GM12878 (cell line): Measurements from ENCODE around the gene LRRC63. TPM values are rescaled to one million over a fixed set of nuclear protein-coding genes. Genes with fewer than 3 reads are reported as not detected.

ENCODE experiments used
- ATF2 ChIP-seq: IDR thresholded peaks from 2 replicates; pipeline ENCODE4 v1.6.1; 2012; ENCODE audit warnings: low read length, inconsistent platforms
- BRCA1 ChIP-seq: IDR thresholded peaks from 2 replicates; pipeline ENCODE4 v1.6.1; 2011; ENCODE audit warnings: low read depth, low read length, improper control_type of control experiment
- CTCF ChIP-seq, 3 experiments: IDR thresholded peaks in 2 of 3; conservative IDR thresholded peaks in 1 of 3; 2 replicates each; pipeline ENCODE4 v1.5.1; 2011; ENCODE audit warnings: low read depth in 3 of 3, low read length in 3 of 3, mild to moderate bottlenecking in 3 of 3, control low read depth in 2 of 3, moderate library complexity in 2 of 3, inconsistent platforms in 1 of 3, mixed read lengths in 1 of 3; ENCODE audit not compliant: control insufficient read depth in 2 of 3, insufficient read depth in 1 of 3; ENCODE audit errors: extremely low read depth in 1 of 3
- EED ChIP-seq: sonication (generic); IDR thresholded peaks from 2 replicates; pipeline ENCODE4 v1.6.1; 2016; ENCODE audit warnings: antibody characterized with exemption, low read depth
- EP300 ChIP-seq, 2 experiments: fragments of 150-350 bp in 1 of 2; IDR thresholded peaks; 2 replicates each; pipeline ENCODE4 v1.6.1; 2011 to 2012; ENCODE audit warnings: low read depth in 2 of 2, low read length in 2 of 2, borderline replicate concordance in 1 of 2, improper control_type of control experiment in 1 of 2, inconsistent platforms in 1 of 2; ENCODE audit not compliant: control insufficient read depth in 1 of 2
- FOXK2 ChIP-seq: fragments of 450-650 bp; IDR thresholded peaks from 2 replicates; pipeline ENCODE4 v1.6.1; 2017; ENCODE audit warnings: mild to moderate bottlenecking, moderate library complexity
- HDAC6 ChIP-seq: fragments of 200-600 bp; sonication (generic); IDR thresholded peaks from one replicate; pipeline ENCODE4 v1.8.0; 2017; ENCODE audit warnings: antibody characterized with exemption; ENCODE audit not compliant: unreplicated experiment
- IKZF1 ChIP-seq: fragments of 450-650 bp; conservative IDR thresholded peaks from 2 replicates; pipeline ENCODE4 v1.6.1; 2017; ENCODE audit warnings: antibody characterized with exemption, mild to moderate bottlenecking
- IRF4 ChIP-seq: IDR thresholded peaks from 2 replicates; pipeline ENCODE4 v1.6.1; 2011; ENCODE audit warnings: low read depth, low read length
- KAT2A ChIP-seq: conservative IDR thresholded peaks from 2 replicates; pipeline ENCODE4 v1.6.1; 2011; ENCODE audit warnings: low read depth, low read length; ENCODE audit not compliant: control insufficient read depth
- KDM1A ChIP-seq: fragments of 200-600 bp; sonication (generic); IDR thresholded peaks from 2 replicates; pipeline ENCODE4 v1.6.1; 2016; ENCODE audit warnings: borderline replicate concordance
- LARP7 ChIP-seq: fragments of 450-650 bp; IDR thresholded peaks from 2 replicates; pipeline ENCODE4 v1.6.1; 2017; ENCODE audit warnings: mild to moderate bottlenecking
- MXI1 ChIP-seq: fragments of 150-350 bp; IDR thresholded peaks from 2 replicates; pipeline ENCODE4 v1.6.1; 2011; ENCODE audit warnings: low read depth, mild to moderate bottlenecking, inconsistent platforms, low read length, improper control_type of control experiment
- MYC ChIP-seq: IDR thresholded peaks from 2 replicates; pipeline ENCODE4 v1.6.1; 2011; ENCODE audit warnings: mild to moderate bottlenecking, low read length, moderate library complexity, inconsistent platforms; ENCODE audit not compliant: insufficient read depth, insufficient replicate concordance, insufficient read length, severe bottlenecking
- NFIC ChIP-seq: IDR thresholded peaks from 2 replicates; pipeline ENCODE4 v1.6.1; 2012; ENCODE audit warnings: low read depth, mild to moderate bottlenecking, inconsistent platforms, low read length, moderate library complexity
- NRF1 ChIP-seq: conservative IDR thresholded peaks from 2 replicates; pipeline ENCODE4 v1.6.1; 2011; ENCODE audit warnings: mild to moderate bottlenecking, low read depth, low read length, improper control_type of control experiment
- TAF1 ChIP-seq: IDR thresholded peaks from 2 replicates; pipeline ENCODE4 v1.6.1; 2011; ENCODE audit warnings: mild to moderate bottlenecking, low read depth, low read length, borderline replicate concordance
- TBL1XR1 ChIP-seq: IDR thresholded peaks from 2 replicates; pipeline ENCODE4 v1.6.1; 2012; ENCODE audit warnings: low read depth, low read length, improper control_type of control experiment
- polyA plus RNA-seq, 11 experiments: library from polyadenylated mRNA; depleted of rRNA in 4 of 11; unstranded in 6 of 11; stranded (reverse) in 5 of 11; fragments of >200 nt; fragmentation: Nextera tagmentation in 4 of 11; fragmentation: Illumina TruSeq in 1 of 11; extraction: Ambion mirVana in 4 of 11; extraction: Trizol in 1 of 11; gene quantifications; 1 replicate in 1 of 11; 2 replicates in 10 of 11; pipeline versions ENCODE4 v1.2.1 to v1.2.3, GENCODE V29; 2011 to 2016; ENCODE audit warnings: inconsistent platforms in 2 of 11, missing spikeins in 2 of 11, low read depth in 1 of 11
- total RNA-seq, 4 experiments: library from RNA; depleted of rRNA in 3 of 4; stranded (reverse); fragments of >200 nt in 3 of 4; fragmentation: Illumina TruSeq in 1 of 4; extraction: Trizol in 1 of 4; gene quantifications; 2 replicates each; pipeline versions ENCODE4 v1.2.1 to v1.2.3, GENCODE V29; 2013 to 2021
- TF ChIP-seq, protein P1 (sequence below): fragments of 450-650 bp; IDR thresholded peaks from 2 replicates; pipeline ENCODE4 v1.6.1; 2016; ENCODE audit warnings: mild to moderate bottlenecking, moderate library complexity, borderline replicate concordance
- TF ChIP-seq, protein P2 (sequence below): IDR thresholded peaks from 2 replicates; pipeline ENCODE4 v1.6.1; 2012; ENCODE audit warnings: low read depth, low read length, improper control_type of control experiment
- TF ChIP-seq, protein P3 (sequence below): IDR thresholded peaks from 2 replicates; pipeline ENCODE4 v1.6.1; 2011; ENCODE audit warnings: borderline replicate concordance, low read depth, mild to moderate bottlenecking, moderate library complexity, low read length; ENCODE audit not compliant: insufficient read depth, poor library complexity, severe bottlenecking

LRRC63 gene
- total and polyA plus RNA-seq, 10 of the 15 experiments (the other 5 are each of a cell fraction or from before 2014, with no cell fraction given), result 0.34 to 0.98 (median 0.76) TPM; not detected in 1

DNA sequence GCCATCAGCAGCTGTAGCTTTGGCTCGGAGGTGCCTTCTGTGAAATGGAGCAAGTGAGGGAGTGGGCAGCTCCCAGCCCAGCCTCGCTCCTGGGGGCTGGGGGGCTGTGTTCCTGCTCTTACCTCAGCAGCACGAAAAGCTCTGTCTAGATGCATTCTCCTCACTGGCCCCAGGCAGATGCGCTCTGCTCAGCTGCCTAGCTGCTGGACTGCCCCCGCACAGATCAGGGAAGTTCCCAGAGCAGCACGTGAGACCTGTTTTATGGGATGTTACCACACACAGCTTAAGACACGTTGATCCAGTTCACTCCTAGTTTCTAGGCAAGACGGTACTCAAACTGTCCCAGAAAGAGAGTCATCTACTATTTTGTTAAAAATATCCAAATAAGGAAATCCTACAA is 43.4 kb upstream of the LRRC63 start (continued):
- TF ChIP-seq, protein P1, sequence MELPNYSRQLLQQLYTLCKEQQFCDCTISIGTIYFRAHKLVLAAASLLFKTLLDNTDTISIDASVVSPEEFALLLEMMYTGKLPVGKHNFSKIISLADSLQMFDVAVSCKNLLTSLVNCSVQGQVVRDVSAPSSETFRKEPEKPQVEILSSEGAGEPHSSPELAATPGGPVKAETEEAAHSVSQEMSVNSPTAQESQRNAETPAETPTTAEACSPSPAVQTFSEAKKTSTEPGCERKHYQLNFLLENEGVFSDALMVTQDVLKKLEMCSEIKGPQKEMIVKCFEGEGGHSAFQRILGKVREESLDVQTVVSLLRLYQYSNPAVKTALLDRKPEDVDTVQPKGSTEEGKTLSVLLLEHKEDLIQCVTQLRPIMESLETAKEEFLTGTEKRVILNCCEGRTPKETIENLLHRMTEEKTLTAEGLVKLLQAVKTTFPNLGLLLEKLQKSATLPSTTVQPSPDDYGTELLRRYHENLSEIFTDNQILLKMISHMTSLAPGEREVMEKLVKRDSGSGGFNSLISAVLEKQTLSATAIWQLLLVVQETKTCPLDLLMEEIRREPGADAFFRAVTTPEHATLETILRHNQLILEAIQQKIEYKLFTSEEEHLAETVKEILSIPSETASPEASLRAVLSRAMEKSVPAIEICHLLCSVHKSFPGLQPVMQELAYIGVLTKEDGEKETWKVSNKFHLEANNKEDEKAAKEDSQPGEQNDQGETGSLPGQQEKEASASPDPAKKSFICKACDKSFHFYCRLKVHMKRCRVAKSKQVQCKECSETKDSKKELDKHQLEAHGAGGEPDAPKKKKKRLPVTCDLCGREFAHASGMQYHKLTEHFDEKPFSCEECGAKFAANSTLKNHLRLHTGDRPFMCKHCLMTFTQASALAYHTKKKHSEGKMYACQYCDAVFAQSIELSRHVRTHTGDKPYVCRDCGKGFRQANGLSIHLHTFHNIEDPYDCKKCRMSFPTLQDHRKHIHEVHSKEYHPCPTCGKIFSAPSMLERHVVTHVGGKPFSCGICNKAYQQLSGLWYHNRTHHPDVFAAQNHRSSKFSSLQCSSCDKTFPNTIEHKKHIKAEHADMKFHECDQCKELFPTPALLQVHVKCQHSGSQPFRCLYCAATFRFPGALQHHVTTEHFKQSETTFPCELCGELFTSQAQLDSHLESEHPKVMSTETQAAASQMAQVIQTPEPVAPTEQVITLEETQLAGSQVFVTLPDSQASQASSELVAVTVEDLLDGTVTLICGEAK, result no peak
- TF ChIP-seq IRF4 (no peak), MXI1 (no peak), BRCA1 (no peak), NFIC (no peak), KAT2A (no peak), LARP7 (peak; percentile 73; the same call in 1 of the 2 replicates), CTCF (IDR thresholded peaks at IDR 0.05 in 2 of 3, conservative IDR thresholded peaks at IDR 0.05 in 1 of 3; ENCODE audit: control insufficient read depth in 2 of 3, extremely low read depth in 1 of 3, insufficient read depth in 1 of 3, low read depth in 3 of 3, low read length in 3 of 3) (no peak), KDM1A (no peak), NRF1 (no peak), EP300 (IDR thresholded peaks at IDR 0.05; ENCODE audit: borderline replicate concordance in 1 of 2, control insufficient read depth in 1 of 2, low read depth in 2 of 2, low read length in 2 of 2) (no peak), EED (peak; percentile 58), HDAC6 (no peak), FOXK2 (no peak), IKZF1 (peak; percentile 83), TAF1 (peak; percentile 43; the same call in 1 of the 2 replicates), ATF2 (0 out of 2 replicates have a peak, but pooled peaks have one; percentile 10), TBL1XR1 (no peak), MYC (no peak)
- TF ChIP-seq, protein P2, sequence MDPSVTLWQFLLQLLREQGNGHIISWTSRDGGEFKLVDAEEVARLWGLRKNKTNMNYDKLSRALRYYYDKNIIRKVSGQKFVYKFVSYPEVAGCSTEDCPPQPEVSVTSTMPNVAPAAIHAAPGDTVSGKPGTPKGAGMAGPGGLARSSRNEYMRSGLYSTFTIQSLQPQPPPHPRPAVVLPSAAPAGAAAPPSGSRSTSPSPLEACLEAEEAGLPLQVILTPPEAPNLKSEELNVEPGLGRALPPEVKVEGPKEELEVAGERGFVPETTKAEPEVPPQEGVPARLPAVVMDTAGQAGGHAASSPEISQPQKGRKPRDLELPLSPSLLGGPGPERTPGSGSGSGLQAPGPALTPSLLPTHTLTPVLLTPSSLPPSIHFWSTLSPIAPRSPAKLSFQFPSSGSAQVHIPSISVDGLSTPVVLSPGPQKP, result no peak
- TF ChIP-seq, protein P3, sequence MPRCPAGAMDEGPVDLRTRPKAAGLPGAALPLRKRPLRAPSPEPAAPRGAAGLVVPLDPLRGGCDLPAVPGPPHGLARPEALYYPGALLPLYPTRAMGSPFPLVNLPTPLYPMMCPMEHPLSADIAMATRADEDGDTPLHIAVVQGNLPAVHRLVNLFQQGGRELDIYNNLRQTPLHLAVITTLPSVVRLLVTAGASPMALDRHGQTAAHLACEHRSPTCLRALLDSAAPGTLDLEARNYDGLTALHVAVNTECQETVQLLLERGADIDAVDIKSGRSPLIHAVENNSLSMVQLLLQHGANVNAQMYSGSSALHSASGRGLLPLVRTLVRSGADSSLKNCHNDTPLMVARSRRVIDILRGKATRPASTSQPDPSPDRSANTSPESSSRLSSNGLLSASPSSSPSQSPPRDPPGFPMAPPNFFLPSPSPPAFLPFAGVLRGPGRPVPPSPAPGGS, result no peak
